ENCODE measurements around the gene KRTAP5-6.

KRTAP5-6 gene

GRCh38 chr11:1742371-1742770, 45.4 kb downstream of the KRTAP5-6 start:
- H3K36me3 ChIP-seq (ENCODE audit: insufficient read depth, low read length) = no peaks in the 10 kb centered on the region; the same call in 1 of the 2 replicates
- no peak overlapping the region for H3K9ac ChIP-seq (ENCODE audit: low read depth, low read length, poor library complexity, severe bottlenecking)
- no peaks in the 10 kb centered on the region for H3K4me1 ChIP-seq (ENCODE audit: insufficient read depth, low read length, poor library complexity, severe bottlenecking)
- TF ChIP-seq, protein P1, sequence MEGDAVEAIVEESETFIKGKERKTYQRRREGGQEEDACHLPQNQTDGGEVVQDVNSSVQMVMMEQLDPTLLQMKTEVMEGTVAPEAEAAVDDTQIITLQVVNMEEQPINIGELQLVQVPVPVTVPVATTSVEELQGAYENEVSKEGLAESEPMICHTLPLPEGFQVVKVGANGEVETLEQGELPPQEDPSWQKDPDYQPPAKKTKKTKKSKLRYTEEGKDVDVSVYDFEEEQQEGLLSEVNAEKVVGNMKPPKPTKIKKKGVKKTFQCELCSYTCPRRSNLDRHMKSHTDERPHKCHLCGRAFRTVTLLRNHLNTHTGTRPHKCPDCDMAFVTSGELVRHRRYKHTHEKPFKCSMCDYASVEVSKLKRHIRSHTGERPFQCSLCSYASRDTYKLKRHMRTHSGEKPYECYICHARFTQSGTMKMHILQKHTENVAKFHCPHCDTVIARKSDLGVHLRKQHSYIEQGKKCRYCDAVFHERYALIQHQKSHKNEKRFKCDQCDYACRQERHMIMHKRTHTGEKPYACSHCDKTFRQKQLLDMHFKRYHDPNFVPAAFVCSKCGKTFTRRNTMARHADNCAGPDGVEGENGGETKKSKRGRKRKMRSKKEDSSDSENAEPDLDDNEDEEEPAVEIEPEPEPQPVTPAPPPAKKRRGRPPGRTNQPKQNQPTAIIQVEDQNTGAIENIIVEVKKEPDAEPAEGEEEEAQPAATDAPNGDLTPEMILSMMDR (conservative IDR thresholded peaks at IDR 0.05; ENCODE audit: low read length) = no peak
- TF ChIP-seq EZH2phosphoT487 (IDR thresholded peaks at IDR 0.05; ENCODE audit: borderline replicate concordance) = no peak
- H4K20me1 ChIP-seq (ENCODE audit: insufficient read depth, low read length, poor library complexity, severe bottlenecking) = no peaks in the 10 kb centered on the region
- no peaks in the 10 kb centered on the region; the same call in 1 of the 2 replicates for H3K9me3 ChIP-seq (ENCODE audit: insufficient read depth, low read depth, low read length)
- no peaks in the 10 kb centered on the region for H3K9me2 ChIP-seq (replicated peaks; ENCODE audit: low read depth, low read length)
- H3K4me2 ChIP-seq (ENCODE audit: low read depth, low read length, poor library complexity, severe bottlenecking) = no peak overlapping the region
- no peak overlapping the region for H2AFZ ChIP-seq (ENCODE audit: low read length)
- no peaks in the 10 kb centered on the region for H3K27me3 ChIP-seq (ENCODE audit: insufficient read depth, low read length, poor library complexity, severe bottlenecking)
- no peaks in the 10 kb centered on the region for H3K79me2 ChIP-seq (ENCODE audit: insufficient read depth, low read length)
- no peak overlapping the region for H3K4me3 ChIP-seq (ENCODE audit: low read length, poor library complexity, severe bottlenecking)
- no peaks in the 10 kb centered on the region for H3F3A ChIP-seq (ENCODE audit: low read depth)

DNA sequence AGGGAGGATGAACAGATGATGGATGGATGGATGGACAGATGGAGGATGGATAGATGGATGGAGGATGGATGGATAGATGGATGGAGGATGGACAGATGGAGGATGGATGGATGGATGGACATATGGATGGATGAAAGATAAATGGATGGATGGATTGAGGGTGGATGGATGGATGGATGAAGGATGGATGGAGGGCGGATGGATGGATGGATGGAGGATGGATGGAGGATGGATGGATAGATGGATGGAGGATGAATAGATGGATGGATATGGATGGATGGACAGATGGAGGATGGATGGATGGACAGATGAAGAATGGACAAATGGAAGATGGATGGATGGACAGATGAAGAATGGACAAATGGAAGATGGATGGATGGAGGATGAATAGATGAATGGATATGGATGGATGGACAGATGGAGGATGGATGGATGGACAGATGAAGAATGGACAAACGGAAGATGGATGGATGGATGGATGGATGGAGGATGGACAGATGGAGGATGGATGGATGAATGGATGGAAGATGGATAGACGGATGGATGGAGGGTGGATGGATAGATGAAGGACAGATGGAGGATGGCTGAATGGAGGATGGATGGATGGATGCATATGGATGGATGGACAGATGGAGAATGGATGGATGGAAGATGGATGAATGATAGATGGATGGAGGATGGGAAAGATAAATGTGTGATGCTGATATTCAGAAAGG, 46.0 kb downstream of the KRTAP5-6 start:
- no peaks in the 10 kb centered on the region for H3K27me3 ChIP-seq (ENCODE audit: insufficient read depth, low read length, poor library complexity, severe bottlenecking)
- no peaks in the 10 kb centered on the region for H3K9me3 ChIP-seq (ENCODE audit: insufficient read depth, low read depth, low read length)
- no peak overlapping the region for H3K4me2 ChIP-seq (ENCODE audit: low read depth, low read length, poor library complexity, severe bottlenecking)
- H3K9me2 ChIP-seq (replicated peaks; ENCODE audit: low read depth, low read length) = no peaks in the 10 kb centered on the region
- TF ChIP-seq, protein P1 (conservative IDR thresholded peaks at IDR 0.05; ENCODE audit: low read length) = no peak
- no peak for TF ChIP-seq EZH2phosphoT487 (IDR thresholded peaks at IDR 0.05; ENCODE audit: borderline replicate concordance)
- H3K4me3 ChIP-seq (ENCODE audit: low read length, poor library complexity, severe bottlenecking) = no peak overlapping the region
- no peaks in the 10 kb centered on the region for H3K4me1 ChIP-seq (ENCODE audit: insufficient read depth, low read length, poor library complexity, severe bottlenecking)
- no peak overlapping the region for H3K9ac ChIP-seq (ENCODE audit: low read depth, low read length, poor library complexity, severe bottlenecking)
- H2AFZ ChIP-seq (ENCODE audit: low read length) = no peak overlapping the region
- H3K79me2 ChIP-seq (ENCODE audit: insufficient read depth, low read length) = no peaks in the 10 kb centered on the region
- H3K36me3 ChIP-seq (ENCODE audit: insufficient read depth, low read length) = no peaks in the 10 kb centered on the region; the same call in 1 of the 2 replicates
- H3F3A ChIP-seq (ENCODE audit: low read depth) = no peaks in the 10 kb centered on the region
- H4K20me1 ChIP-seq (ENCODE audit: insufficient read depth, low read length, poor library complexity, severe bottlenecking) = no peaks in the 10 kb centered on the region

GRCh38 chr11:1743585-1744136, 46.7 kb downstream of the KRTAP5-6 start:
- Histone ChIP-seq H3K27me3 (ENCODE audit: insufficient read depth, low read length, poor library complexity, severe bottlenecking) (no peaks in the 10 kb centered on the region), H3K9me3 (ENCODE audit: insufficient read depth, low read depth, low read length) (no peaks in the 10 kb centered on the region), H3K9ac (ENCODE audit: low read depth, low read length, poor library complexity, severe bottlenecking) (no peak overlapping the region), H3K9me2 (replicated peaks; ENCODE audit: low read depth, low read length) (no peaks in the 10 kb centered on the region), H2AFZ (ENCODE audit: low read length) (no peak overlapping the region), H3K4me3 (ENCODE audit: low read length, poor library complexity, severe bottlenecking) (no peak overlapping the region), H3K4me2 (ENCODE audit: low read depth, low read length, poor library complexity, severe bottlenecking) (no peak overlapping the region), H3K79me2 (ENCODE audit: insufficient read depth, low read length) (no peaks in the 10 kb centered on the region), H3F3A (ENCODE audit: low read depth) (no peaks in the 10 kb centered on the region), H3K4me1 (ENCODE audit: insufficient read depth, low read length, poor library complexity, severe bottlenecking) (no peaks in the 10 kb centered on the region), H3K36me3 (ENCODE audit: insufficient read depth, low read length) (no peaks in the 10 kb centered on the region; the same call in 1 of the 2 replicates), H4K20me1 (ENCODE audit: insufficient read depth, low read length, poor library complexity, severe bottlenecking) (no peaks in the 10 kb centered on the region)
- no peak for TF ChIP-seq EZH2phosphoT487 (IDR thresholded peaks at IDR 0.05; ENCODE audit: borderline replicate concordance)
- TF ChIP-seq, protein P1 (conservative IDR thresholded peaks at IDR 0.05; ENCODE audit: low read length) = no peak
